H9 (cell line): ENCODE data around the gene OPRL1. TPM values are rescaled to one million over a fixed set of nuclear protein-coding genes. Genes with fewer than 3 reads are reported as not detected.
"Not testable (repeated sequence)": the region's sequence is repeated elsewhere in the genome, so short reads cannot be mapped to it uniquely, and the experiment has no call there.

Experiments
- DNase-seq: peaks from one replicate; pipeline ENCODE4 v3.0.0-alpha.2; 2017
- H2AFZ ChIP-seq: one replicate; pipeline ENCODE4 v1.6.1; 2013; ENCODE audit warnings: mild to moderate bottlenecking, low read length, control low read depth, moderate library complexity
- H2AK5ac ChIP-seq: 2 replicates; pipeline ENCODE4 v1.6.1; 2013; ENCODE audit warnings: low read length, control low read depth, mixed read lengths; ENCODE audit not compliant: insufficient read length
- H2BK120ac ChIP-seq: one replicate; pipeline ENCODE4 v1.6.1; 2013; ENCODE audit warnings: low read depth, mild to moderate bottlenecking, low read length, control low read depth, inconsistent platforms; ENCODE audit not compliant: poor library complexity, severe bottlenecking
- H2BK12ac ChIP-seq: 2 replicates; pipeline ENCODE4 v1.6.1; 2013; ENCODE audit warnings: low read length, control low read depth, mixed read lengths, low read depth; ENCODE audit not compliant: insufficient read length
- H2BK15ac ChIP-seq: 2 replicates; pipeline ENCODE4 v1.6.1; 2013; ENCODE audit warnings: low read depth, low read length, control low read depth
- H2BK20ac ChIP-seq: one replicate; pipeline ENCODE4 v1.6.1; 2013; ENCODE audit warnings: low read depth, mild to moderate bottlenecking, low read length, control low read depth, inconsistent platforms; ENCODE audit not compliant: poor library complexity, severe bottlenecking
- H2BK5ac ChIP-seq: 2 replicates; pipeline ENCODE4 v1.6.1; 2013; ENCODE audit warnings: low read length, control low read depth, mixed read lengths; ENCODE audit not compliant: insufficient read length
- H3K14ac ChIP-seq: 2 replicates; pipeline ENCODE4 v1.6.1; 2013; ENCODE audit warnings: low read length, control low read depth; ENCODE audit not compliant: insufficient read depth
- H3K18ac ChIP-seq: 2 replicates; pipeline ENCODE4 v1.6.1; 2013; ENCODE audit warnings: low read depth, mild to moderate bottlenecking, mixed read lengths, low read length, control low read depth; ENCODE audit not compliant: insufficient read length
- H3K23ac ChIP-seq: 2 replicates; pipeline ENCODE4 v1.6.1; 2013; ENCODE audit warnings: low read length, control low read depth, mixed read lengths, low read depth; ENCODE audit not compliant: insufficient read length
- H3K23me2 ChIP-seq: 2 replicates; pipeline ENCODE4 v1.6.1; 2013; ENCODE audit warnings: low read depth, mild to moderate bottlenecking, mixed read lengths, low read length, control low read depth; ENCODE audit not compliant: insufficient read length, poor library complexity, severe bottlenecking
- H3K27ac ChIP-seq: 2 replicates; pipeline ENCODE4 v1.5.1; 2013; ENCODE audit warnings: low read length, control low read depth, mixed read lengths, low read depth; ENCODE audit not compliant: insufficient read length
- H3K27me3 ChIP-seq: 2 replicates; pipeline ENCODE4 v1.6.1; 2013; ENCODE audit warnings: low read length, control low read depth, inconsistent platforms; ENCODE audit not compliant: insufficient read depth
- H3K4ac ChIP-seq: 2 replicates; pipeline ENCODE4 v1.6.1; 2013; ENCODE audit warnings: low read depth, mild to moderate bottlenecking, control low read depth, inconsistent platforms, low read length, moderate library complexity
- H3K4me1 ChIP-seq: 2 replicates; pipeline ENCODE4 v1.6.1; 2013; ENCODE audit warnings: low read length, control low read depth, inconsistent platforms; ENCODE audit not compliant: insufficient read depth
- H3K4me2 ChIP-seq: 2 replicates; pipeline ENCODE4 v1.6.1; 2013; ENCODE audit warnings: low read length, control low read depth, mixed read lengths; ENCODE audit not compliant: insufficient read length, insufficient read depth
- H3K56ac ChIP-seq: 2 replicates; pipeline ENCODE4 v1.6.1; 2013; ENCODE audit warnings: low read depth, mild to moderate bottlenecking, mixed read lengths, low read length, control low read depth; ENCODE audit not compliant: insufficient read length
- H3K79me1 ChIP-seq: 2 replicates; pipeline ENCODE4 v1.6.1; 2013; ENCODE audit warnings: low read depth, mild to moderate bottlenecking, moderate library complexity, low read length, control low read depth, inconsistent platforms; ENCODE audit not compliant: insufficient read depth, poor library complexity, severe bottlenecking
- H3K79me2 ChIP-seq: 2 replicates; pipeline ENCODE4 v1.6.1; 2013; ENCODE audit warnings: low read length, control low read depth, inconsistent platforms; ENCODE audit not compliant: insufficient read depth
- H3K9ac ChIP-seq: 2 replicates; pipeline ENCODE4 v1.6.1; 2013; ENCODE audit warnings: low read length, control low read depth, mixed read lengths; ENCODE audit not compliant: insufficient read length; ENCODE audit errors: extremely low read depth
- H3K9me3 ChIP-seq: one replicate; pipeline ENCODE4 v1.6.1; 2013; ENCODE audit warnings: low read depth, low read length, inconsistent platforms; ENCODE audit not compliant: control insufficient read depth
- H3T11ph ChIP-seq: one replicate; pipeline ENCODE4 v1.6.1; 2013; ENCODE audit warnings: mild to moderate bottlenecking, low read length, control low read depth, inconsistent platforms
- H4K20me1 ChIP-seq: one replicate; pipeline ENCODE4 v1.6.1; 2013; ENCODE audit not compliant: control insufficient read depth, insufficient read length, insufficient read depth
- H4K5ac ChIP-seq: 2 replicates; pipeline ENCODE4 v1.6.1; 2013; ENCODE audit warnings: low read depth, mild to moderate bottlenecking, mixed read lengths, low read length, control low read depth; ENCODE audit not compliant: insufficient read length
- H4K8ac ChIP-seq: replicated peaks from 2 replicates; pipeline ENCODE4 v1.6.1; 2013; ENCODE audit warnings: low read length, control low read depth, mixed read lengths, low read depth; ENCODE audit not compliant: insufficient read length
- H4K91ac ChIP-seq: 2 replicates; pipeline ENCODE4 v1.6.1; 2013; ENCODE audit warnings: low read depth, mild to moderate bottlenecking, moderate library complexity, mixed read lengths, low read length, control low read depth; ENCODE audit not compliant: insufficient read length
- H3K27ac Mint-ChIP-seq, 3 experiments: 2 replicates in 2 of 3; 3 replicates in 1 of 3; pipeline ENCODE4 v1.8.0; 2020 to 2021; ENCODE audit warnings: mixed read lengths in 3 of 3, mild to moderate bottlenecking in 1 of 3, moderate library complexity in 1 of 3
- H3K27me3 Mint-ChIP-seq: 2 replicates; pipeline ENCODE4 v1.8.0; 2021; ENCODE audit warnings: low read depth, mild to moderate bottlenecking, moderate library complexity, mixed read lengths
- H3K36me3 Mint-ChIP-seq, 3 experiments: 2 replicates in 2 of 3; 3 replicates in 1 of 3; pipeline ENCODE4 v1.8.0; 2020 to 2021; ENCODE audit warnings: low read depth in 3 of 3, mixed read lengths in 3 of 3; ENCODE audit not compliant: insufficient read depth in 1 of 3
- H3K4me1 Mint-ChIP-seq, 2 experiments: 2 replicates each; pipeline ENCODE4 v1.8.0; 2020; ENCODE audit warnings: mixed read lengths in 2 of 2
- H3K4me3 Mint-ChIP-seq, 2 experiments: 2 replicates in 1 of 2; 3 replicates in 1 of 2; pipeline ENCODE4 v1.8.0; 2020 to 2021; ENCODE audit warnings: mild to moderate bottlenecking in 2 of 2, mixed read lengths in 2 of 2, moderate library complexity in 1 of 2
- H3K9me3 Mint-ChIP-seq, 2 experiments: 2 replicates in 1 of 2; 3 replicates in 1 of 2; pipeline ENCODE4 v1.8.0; 2020; ENCODE audit warnings: mild to moderate bottlenecking in 2 of 2, mixed read lengths in 2 of 2, moderate library complexity in 1 of 2
- whole genome bisulfite sequencing: extraction: QIAGEN DNeasy Blood & Tissue Kit; methylation state at CpG from one replicate; pipeline ENCODE4 v1.1.7; 2013; ENCODE audit warnings: missing lambda C conversion rate, low lambda C conversion rate, mixed read lengths; ENCODE audit not compliant: insufficient read length; ENCODE audit errors: extremely low coverage; 5-methylcytosine and 5-hydroxymethylcytosine counted together
- total RNA-seq: library from RNA; stranded (reverse); gene quantifications from 2 replicates; pipeline ENCODE4 v1.2.1, GENCODE V29; 2021
- TF ChIP-seq, protein P1 (sequence below): fragments of 200-600 bp; sonication (generic); conservative IDR thresholded peaks from 3 replicates; pipeline ENCODE4 v1.8.0; 2021; ENCODE audit warnings: antibody characterized with exemption, mild to moderate bottlenecking

OPRL1 gene
- total RNA-seq, 1 experiment from 2014 or later: 0.90 TPM

DNA sequence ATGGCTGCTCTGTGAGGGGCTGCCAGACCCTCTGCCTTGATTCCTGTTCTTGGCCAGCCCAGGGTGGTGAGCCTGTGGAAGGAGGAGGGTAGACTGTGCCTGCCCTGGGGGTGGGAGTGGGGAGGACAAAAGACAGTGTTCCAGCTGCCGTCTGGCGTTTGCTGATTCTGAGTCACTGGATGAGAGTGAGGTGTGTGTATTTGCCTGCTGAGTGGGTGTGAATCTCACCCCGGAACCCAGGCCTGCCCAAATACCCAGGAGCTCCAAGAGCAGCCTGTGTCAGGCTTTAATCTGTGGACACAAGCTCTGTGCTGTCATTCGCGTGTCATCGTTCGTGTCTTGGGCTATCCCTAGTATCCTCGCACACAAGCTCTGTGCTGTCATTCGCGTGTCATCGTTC lies 6.9 kb downstream of the OPRL1 start:
- Histone ChIP-seq H3T11ph (no peak overlapping the region), H3K27ac (no peak overlapping the region), H3K18ac (no peak overlapping the region), H3K23ac (no peak overlapping the region), H2AFZ (no peak overlapping the region), H2BK5ac (no peak overlapping the region), H3K14ac (no peak overlapping the region), H2BK12ac (no peak overlapping the region), H4K91ac (no peak overlapping the region), H3K27me3 (peaks cover 5% of the 10 kb centered on the region; the same call in 1 of the 2 replicates), H3K56ac (no peak overlapping the region), H2AK5ac (no peak overlapping the region), H2BK120ac (no peak overlapping the region), H3K9me3 (no peaks in the 10 kb centered on the region), H3K4me1 (no peaks in the 10 kb centered on the region), H3K4ac (no peak overlapping the region), H3K79me2 (no peaks in the 10 kb centered on the region), H3K4me2 (no peak overlapping the region), H4K20me1 (no peaks in the 10 kb centered on the region), H4K8ac (no peak overlapping the region), H2BK15ac (no peak overlapping the region), H4K5ac (no peak overlapping the region), H3K9ac (no peak overlapping the region), H3K23me2 (peaks cover 14% of the 10 kb centered on the region), H2BK20ac (no peak overlapping the region), H3K79me1 (no peaks in the 10 kb centered on the region)
- H3K9me3 Mint-ChIP-seq: peaks cover 5 to 7% of the 10 kb centered on the region in 2 experiments; a peak in 4 of 5 replicates
- H3K4me3 Mint-ChIP-seq: no peak overlapping the region; a peak in 1 of 5 replicates
- H3K27me3 Mint-ChIP-seq: peaks cover 62% of the 10 kb centered on the region
- H3K4me1 Mint-ChIP-seq: peaks cover 16 to 28% of the 10 kb centered on the region in 2 experiments
- no peak overlapping the region for H3K27ac Mint-ChIP-seq
- DNase-seq: no peak
- no peaks in the 10 kb centered on the region; a peak in 1 of 7 replicates for H3K36me3 Mint-ChIP-seq
- TF ChIP-seq, protein P1, sequence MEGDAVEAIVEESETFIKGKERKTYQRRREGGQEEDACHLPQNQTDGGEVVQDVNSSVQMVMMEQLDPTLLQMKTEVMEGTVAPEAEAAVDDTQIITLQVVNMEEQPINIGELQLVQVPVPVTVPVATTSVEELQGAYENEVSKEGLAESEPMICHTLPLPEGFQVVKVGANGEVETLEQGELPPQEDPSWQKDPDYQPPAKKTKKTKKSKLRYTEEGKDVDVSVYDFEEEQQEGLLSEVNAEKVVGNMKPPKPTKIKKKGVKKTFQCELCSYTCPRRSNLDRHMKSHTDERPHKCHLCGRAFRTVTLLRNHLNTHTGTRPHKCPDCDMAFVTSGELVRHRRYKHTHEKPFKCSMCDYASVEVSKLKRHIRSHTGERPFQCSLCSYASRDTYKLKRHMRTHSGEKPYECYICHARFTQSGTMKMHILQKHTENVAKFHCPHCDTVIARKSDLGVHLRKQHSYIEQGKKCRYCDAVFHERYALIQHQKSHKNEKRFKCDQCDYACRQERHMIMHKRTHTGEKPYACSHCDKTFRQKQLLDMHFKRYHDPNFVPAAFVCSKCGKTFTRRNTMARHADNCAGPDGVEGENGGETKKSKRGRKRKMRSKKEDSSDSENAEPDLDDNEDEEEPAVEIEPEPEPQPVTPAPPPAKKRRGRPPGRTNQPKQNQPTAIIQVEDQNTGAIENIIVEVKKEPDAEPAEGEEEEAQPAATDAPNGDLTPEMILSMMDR: no peak
- no CpG with 5 or more reads among the region's 11 CpGs for WGBS

DNA sequence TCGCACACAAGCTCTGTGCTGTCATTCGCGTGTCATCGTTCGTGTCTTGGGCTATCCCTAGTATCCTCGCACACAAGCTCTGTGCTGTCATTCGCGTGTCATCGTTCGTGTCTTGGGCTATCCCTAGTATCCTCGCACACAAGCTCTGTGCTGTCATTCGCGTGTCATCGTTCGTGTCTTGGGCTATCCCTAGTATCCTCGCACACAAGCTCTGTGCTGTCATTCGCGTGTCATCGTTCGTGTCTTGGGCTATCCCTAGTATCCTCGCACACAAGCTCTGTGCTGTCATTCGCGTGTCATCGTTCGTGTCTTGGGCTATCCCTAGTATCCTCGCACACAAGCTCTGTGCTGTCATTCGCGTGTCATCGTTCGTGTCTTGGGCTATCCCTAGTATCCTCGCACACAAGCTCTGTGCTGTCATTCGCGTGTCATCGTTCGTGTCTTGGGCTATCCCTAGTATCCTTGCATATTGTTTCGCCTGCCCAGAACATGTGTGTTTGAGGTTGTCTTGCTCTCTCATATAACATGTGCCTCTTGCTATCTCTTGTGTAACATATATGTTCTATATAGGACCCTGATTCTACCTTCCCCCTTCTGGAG lies 7.4 kb downstream of the OPRL1 start:
- DNase-seq, H2BK5ac ChIP-seq, H4K91ac ChIP-seq, H3K4me1 ChIP-seq, H2BK12ac ChIP-seq, H3K56ac ChIP-seq, H3K4me3 Mint-ChIP-seq, H3K23ac ChIP-seq, H3K27ac ChIP-seq, H3K9me3 ChIP-seq, H3K4me2 ChIP-seq, H3T11ph ChIP-seq, H2AFZ ChIP-seq, H2AK5ac ChIP-seq, H3K36me3 Mint-ChIP-seq, H3K14ac ChIP-seq, H2BK15ac ChIP-seq, H2BK120ac ChIP-seq, H3K18ac ChIP-seq, H3K79me2 ChIP-seq, H3K9ac ChIP-seq, H3K79me1 ChIP-seq, H2BK20ac ChIP-seq, H3K4ac ChIP-seq, H3K9me3 Mint-ChIP-seq, H3K27me3 ChIP-seq, H4K5ac ChIP-seq, H4K20me1 ChIP-seq, H4K8ac ChIP-seq, H3K27ac Mint-ChIP-seq: not testable (repeated sequence)
- Mint-ChIP-seq H3K4me1 (peaks cover 13 to 25% of the 10 kb centered on the region in 2 experiments), H3K27me3 (peaks cover 59% of the 10 kb centered on the region)
- H3K23me2 ChIP-seq: peaks cover 13% of the 10 kb centered on the region
- no CpG with 5 or more reads among the region's 36 CpGs for WGBS
